ENCODE results near the gene EEF1AKMT2. TPM values are rescaled to one million over a fixed set of nuclear protein-coding genes. Genes with fewer than 3 reads are reported as not detected.

The EEF1AKMT2 gene
- total and polyA plus RNA-seq, 2 of the 13 experiments (the other 11 are each of a cell fraction or from before 2014, with no cell fraction given), result 11.3 to 19.3 TPM

- TF ChIP-seq CBFB (CRISPR knock-in tag; IDR thresholded peaks at IDR 0.05) (peak; percentile 89), XRCC5 (optimal IDR thresholded peaks at IDR 0.05; ENCODE audit: low read length) (peak; percentile 97), TFE3 (CRISPR knock-in tag; IDR thresholded peaks at IDR 0.05) (0 out of 2 replicates have a peak, but pooled peaks have one; percentile 48), JARID2 (CRISPR knock-in tag; IDR thresholded peaks at IDR 0.05; ENCODE audit: insufficient replicate concordance) (no peak), MAX (IDR thresholded peaks at IDR 0.05) (peak; percentile 61; the same call in 1 of the 2 replicates), ETV6 (CRISPR knock-in tag; conservative IDR thresholded peaks at IDR 0.05) (peak; percentile 83), MEF2D (CRISPR knock-in tag; IDR thresholded peaks at IDR 0.05) (peak; percentile 51), SNRNP70 (IDR thresholded peaks at IDR 0.05; ENCODE audit: low read depth, low read length) (no peak), EZH2 (conservative IDR thresholded peaks at IDR 0.05; ENCODE audit: low read depth, low read length) (no peak), PATZ1 (CRISPR knock-in tag; IDR thresholded peaks at IDR 0.05) (peak; percentile 74; the same call in 1 of the 2 replicates), ZNF343 (CRISPR knock-in tag; IDR thresholded peaks at IDR 0.05) (peak; percentile 53; the same call in 1 of the 2 replicates), GTF3A (CRISPR knock-in tag; conservative IDR thresholded peaks at IDR 0.05) (no peak; the same call in 1 of the 2 replicates), ZFP36L2 (CRISPR knock-in tag; IDR thresholded peaks at IDR 0.05) (peak; percentile 23; the same call in 1 of the 2 replicates), BCL6 (CRISPR knock-in tag; IDR thresholded peaks at IDR 0.05) (peak; percentile 77; the same call in 1 of the 2 replicates), KLF12 (CRISPR knock-in tag; IDR thresholded peaks at IDR 0.05; ENCODE audit: borderline replicate concordance) (peak; percentile 58), ZSCAN29 (CRISPR knock-in tag; conservative IDR thresholded peaks at IDR 0.05) (0 out of 2 replicates have a peak, but pooled peaks have one; percentile 16)
- TF ChIP-seq, protein P1, sequence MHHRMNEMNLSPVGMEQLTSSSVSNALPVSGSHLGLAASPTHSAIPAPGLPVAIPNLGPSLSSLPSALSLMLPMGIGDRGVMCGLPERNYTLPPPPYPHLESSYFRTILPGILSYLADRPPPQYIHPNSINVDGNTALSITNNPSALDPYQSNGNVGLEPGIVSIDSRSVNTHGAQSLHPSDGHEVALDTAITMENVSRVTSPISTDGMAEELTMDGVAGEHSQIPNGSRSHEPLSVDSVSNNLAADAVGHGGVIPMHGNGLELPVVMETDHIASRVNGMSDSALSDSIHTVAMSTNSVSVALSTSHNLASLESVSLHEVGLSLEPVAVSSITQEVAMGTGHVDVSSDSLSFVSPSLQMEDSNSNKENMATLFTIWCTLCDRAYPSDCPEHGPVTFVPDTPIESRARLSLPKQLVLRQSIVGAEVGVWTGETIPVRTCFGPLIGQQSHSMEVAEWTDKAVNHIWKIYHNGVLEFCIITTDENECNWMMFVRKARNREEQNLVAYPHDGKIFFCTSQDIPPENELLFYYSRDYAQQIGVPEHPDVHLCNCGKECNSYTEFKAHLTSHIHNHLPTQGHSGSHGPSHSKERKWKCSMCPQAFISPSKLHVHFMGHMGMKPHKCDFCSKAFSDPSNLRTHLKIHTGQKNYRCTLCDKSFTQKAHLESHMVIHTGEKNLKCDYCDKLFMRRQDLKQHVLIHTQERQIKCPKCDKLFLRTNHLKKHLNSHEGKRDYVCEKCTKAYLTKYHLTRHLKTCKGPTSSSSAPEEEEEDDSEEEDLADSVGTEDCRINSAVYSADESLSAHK (CRISPR knock-in tag; IDR thresholded peaks at IDR 0.05; ENCODE audit: borderline replicate concordance), result 0 out of 2 replicates have a peak, but pooled peaks have one; percentile 80
- TF ChIP-seq, protein P2, sequence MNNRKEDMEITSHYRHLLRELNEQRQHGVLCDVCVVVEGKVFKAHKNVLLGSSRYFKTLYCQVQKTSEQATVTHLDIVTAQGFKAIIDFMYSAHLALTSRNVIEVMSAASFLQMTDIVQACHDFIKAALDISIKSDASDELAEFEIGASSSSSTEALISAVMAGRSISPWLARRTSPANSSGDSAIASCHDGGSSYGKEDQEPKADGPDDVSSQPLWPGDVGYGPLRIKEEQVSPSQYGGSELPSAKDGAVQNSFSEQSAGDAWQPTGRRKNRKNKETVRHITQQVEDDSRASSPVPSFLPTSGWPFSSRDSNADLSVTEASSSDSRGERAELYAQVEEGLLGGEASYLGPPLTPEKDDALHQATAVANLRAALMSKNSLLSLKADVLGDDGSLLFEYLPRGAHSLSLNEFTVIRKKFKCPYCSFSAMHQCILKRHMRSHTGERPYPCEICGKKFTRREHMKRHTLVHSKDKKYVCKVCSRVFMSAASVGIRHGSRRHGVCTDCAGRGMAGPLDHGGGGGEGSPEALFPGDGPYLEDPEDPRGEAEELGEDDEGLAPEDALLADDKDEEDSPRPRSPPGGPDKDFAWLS (CRISPR knock-in tag; IDR thresholded peaks at IDR 0.05; ENCODE audit: borderline replicate concordance), result no peak
These were observed at the start of gene EEF1AKMT2 (continued) for GRCh38 chr10:124791547-124792348.
